Uterus (tissue), 4 donors: ENCODE data around the gene MMP20. TPM values are rescaled to one million over a fixed set of nuclear protein-coding genes. Genes with fewer than 3 reads are reported as not detected.

ENCODE experiments used
- DNase-seq, 2 donors: peaks; one replicate each; pipeline ENCODE4 v3.0.0-alpha.2; 2019 to 2020
- H3K27ac ChIP-seq, 2 donors: fragments of 200-600 bp; sonication (generic); 1 replicate in 1 of 2; 2 replicates in 1 of 2; pipeline ENCODE4 v1.5.1; 2016 to 2018
- H3K27me3 ChIP-seq, 2 donors: fragments of 200-600 bp; sonication (generic); one replicate each; pipeline ENCODE4 v1.5.1; 2018 to 2019; ENCODE audit warnings: control low read depth in 1 of 2
- H3K36me3 ChIP-seq, 2 donors: fragments of 200-600 bp; sonication (generic); one replicate each; pipeline ENCODE4 v1.5.1; 2019; ENCODE audit warnings: control low read depth in 1 of 2
- H3K4me1 ChIP-seq, 2 donors: fragments of 200-600 bp; sonication (generic); one replicate each; pipeline ENCODE4 v1.5.1; 2018 to 2019; ENCODE audit warnings: control low read depth in 1 of 2
- H3K4me3 ChIP-seq, 2 donors: fragments of 200-600 bp; sonication (generic); 1 replicate in 1 of 2; 2 replicates in 1 of 2; pipeline ENCODE4 v1.5.1; 2018 to 2019; ENCODE audit warnings: mild to moderate bottlenecking in 1 of 2
- H3K9me3 ChIP-seq, 2 donors: fragments of 200-600 bp; sonication (generic); one replicate each; pipeline ENCODE4 v1.5.1; 2019; ENCODE audit warnings: control low read depth in 1 of 2
- CTCF ChIP-seq, 4 experiments: fragments of 200-600 bp in 2 of 4; fragments of 450-650 bp in 2 of 4; sonication (generic) in 2 of 4; IDR thresholded peaks; one replicate each; pipeline ENCODE4 v1.5.1; 2016 to 2019; ENCODE audit warnings: antibody characterized with exemption in 4 of 4, mild to moderate bottlenecking in 2 of 4, moderate library complexity in 1 of 4
- POLR2A ChIP-seq, 2 donors: fragments of 450-650 bp; IDR thresholded peaks; one replicate each; pipeline ENCODE4 v1.6.1; 2016; ENCODE audit warnings: antibody characterized with exemption in 2 of 2, mild to moderate bottlenecking in 1 of 2, moderate library complexity in 1 of 2
- intact Hi-C: fragments of 100-400 bp; cut with DNase I; formaldehyde crosslinking; loops from one replicate; pipeline ENCODE4 v1.15.1; 2023; ENCODE audit warnings: low total_unique reads
- total RNA-seq, 4 donors: library from RNA; depleted of rRNA in 3 of 4; stranded (reverse); fragments of >200 nt in 3 of 4; gene quantifications; one replicate each; pipeline versions ENCODE4 v1.1.0 to v1.2.4, GENCODE V29; 2014 to 2023
- donor health status: DM: yes; HTN: yes; CAD: no.

The MMP20 gene
- total RNA-seq, 4 donors from 2014 or later = not detected

DNA sequence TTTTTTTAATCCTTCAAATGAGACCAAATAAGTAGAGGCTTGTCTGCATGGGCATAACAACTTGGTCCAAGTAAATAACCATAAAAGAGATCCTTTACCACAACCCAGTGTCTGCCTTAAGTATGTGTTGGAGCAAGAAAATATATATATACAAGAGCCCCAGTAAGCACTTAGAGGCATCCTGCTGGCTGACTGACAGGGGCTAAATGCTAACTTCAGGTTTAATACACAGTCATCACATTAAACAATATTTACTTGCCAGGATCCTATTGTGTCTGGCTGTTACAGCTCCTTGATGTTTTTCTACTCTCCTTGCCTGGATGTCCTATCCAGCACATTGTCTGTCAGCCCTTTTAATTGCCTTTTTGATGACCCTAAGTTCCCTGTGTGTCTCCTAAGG is 37.5 kb upstream of the MMP20 start:
- Histone ChIP-seq H3K27ac (no peak overlapping the region), H3K4me1 (no peaks in the 10 kb centered on the region), H3K9me3 (no peaks in the 10 kb centered on the region), H3K27me3 (no peaks in the 10 kb centered on the region), H3K36me3 (no peaks in the 10 kb centered on the region), H3K4me3 (no peak overlapping the region)
- intact Hi-C loops = no loop called here
- TF ChIP-seq POLR2A (IDR thresholded peaks at IDR 0.05) (no peak), CTCF (IDR thresholded peaks at IDR 0.05) (no peak)
- no peak for DNase-seq

DNA sequence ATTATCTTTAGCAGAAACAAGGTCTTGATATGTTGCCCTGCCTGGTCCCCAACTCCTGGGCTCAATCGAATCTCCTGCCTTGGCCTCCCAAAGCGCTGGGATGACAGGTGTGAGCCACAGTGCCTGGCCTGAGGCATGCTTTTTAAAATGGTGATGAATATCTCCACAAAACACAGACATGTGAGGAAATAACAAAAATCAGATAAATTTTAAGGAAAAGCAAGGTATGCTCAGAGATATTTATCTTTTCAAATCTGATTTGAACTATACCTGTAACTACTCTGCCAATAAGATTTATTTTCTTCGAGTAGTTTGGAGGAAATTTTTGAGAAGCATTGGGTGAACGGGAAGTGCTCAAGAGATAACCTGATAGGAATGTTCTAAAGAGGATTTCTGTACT is 35.9 kb upstream of the MMP20 start:
- Histone ChIP-seq H3K27ac (no peak overlapping the region), H3K4me1 (no peaks in the 10 kb centered on the region), H3K27me3 (no peaks in the 10 kb centered on the region), H3K9me3 (no peaks in the 10 kb centered on the region), H3K4me3 (no peak overlapping the region), H3K36me3 (no peaks in the 10 kb centered on the region)
- TF ChIP-seq POLR2A (IDR thresholded peaks at IDR 0.05) (no peak), CTCF (IDR thresholded peaks at IDR 0.05) (no peak)
- no peak for DNase-seq
- intact Hi-C loops = no loop called here

- H3K9me3 ChIP-seq = no peaks in the 10 kb centered on the region
- no peaks in the 10 kb centered on the region for H3K36me3 ChIP-seq
- no peak for DNase-seq
- no peak overlapping the region for H3K4me3 ChIP-seq
- H3K4me1 ChIP-seq = no peaks in the 10 kb centered on the region
- TF ChIP-seq POLR2A (IDR thresholded peaks at IDR 0.05) = no peak
- intact Hi-C loops = no loop called here
- H3K27ac ChIP-seq = no peak overlapping the region
- H3K27me3 ChIP-seq = no peaks in the 10 kb centered on the region
Measured at GRCh38 chr11:102656528-102656927, 31.4 kb upstream of the MMP20 start.

DNA sequence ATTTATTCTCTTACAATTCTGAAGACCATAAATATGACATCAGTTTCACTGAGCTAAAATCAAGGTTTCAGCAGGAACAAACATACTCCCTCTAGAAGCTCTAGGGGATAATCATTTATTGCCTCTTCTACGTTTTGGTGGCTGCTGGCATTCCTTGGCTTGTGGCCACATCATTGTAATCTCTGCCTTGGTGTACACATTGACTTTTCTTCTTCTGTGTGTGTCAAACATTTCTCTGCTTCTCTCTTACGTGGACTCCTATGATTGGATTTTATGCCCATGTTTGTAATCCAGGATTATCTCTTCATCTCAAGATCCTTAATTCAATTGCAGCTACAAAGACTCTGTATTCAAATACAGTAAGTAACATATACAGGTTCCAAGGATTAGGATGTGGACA is 30.4 kb upstream of the MMP20 start:
- Histone ChIP-seq H3K9me3 (no peaks in the 10 kb centered on the region), H3K27ac (no peak overlapping the region), H3K4me1 (no peaks in the 10 kb centered on the region), H3K4me3 (no peak overlapping the region), H3K36me3 (no peaks in the 10 kb centered on the region), H3K27me3 (no peaks in the 10 kb centered on the region)
- intact Hi-C loops = no loop called here
- DNase-seq = no peak
- no peak for TF ChIP-seq POLR2A (IDR thresholded peaks at IDR 0.05)
- TF ChIP-seq CTCF (IDR thresholded peaks at IDR 0.05) = no peak

GRCh38 chr11:102654761-102655160 is 29.6 kb upstream of the MMP20 start:
- Histone ChIP-seq H3K4me3 (no peak overlapping the region), H3K27me3 (no peaks in the 10 kb centered on the region), H3K27ac (no peak overlapping the region), H3K36me3 (no peaks in the 10 kb centered on the region), H3K4me1 (no peaks in the 10 kb centered on the region), H3K9me3 (no peaks in the 10 kb centered on the region)
- intact Hi-C loops = no loop called here
- DNase-seq = no peak
- TF ChIP-seq CTCF (IDR thresholded peaks at IDR 0.05) (no peak), POLR2A (IDR thresholded peaks at IDR 0.05) (no peak)

GRCh38 chr11:102653744-102654291 is 28.7 kb upstream of the MMP20 start:
- no peaks in the 10 kb centered on the region for H3K36me3 ChIP-seq
- DNase-seq = no peak
- H3K9me3 ChIP-seq = no peaks in the 10 kb centered on the region
- TF ChIP-seq CTCF (IDR thresholded peaks at IDR 0.05) (no peak), POLR2A (IDR thresholded peaks at IDR 0.05) (no peak)
- no peak overlapping the region for H3K27ac ChIP-seq
- intact Hi-C loops = no loop called here
- no peaks in the 10 kb centered on the region for H3K27me3 ChIP-seq
- no peak overlapping the region for H3K4me3 ChIP-seq
- no peaks in the 10 kb centered on the region for H3K4me1 ChIP-seq
